Stomach (tissue), 9 donors: ENCODE results near the gene COG2. TPM values are rescaled to one million over a fixed set of nuclear protein-coding genes. Genes with fewer than 3 reads are reported as not detected.
"Not testable (repeated sequence)": the region's sequence is repeated elsewhere in the genome, so short reads cannot be mapped to it uniquely, and the experiment has no call there.

Experiments
- DNase-seq, 2 donors: peaks; one replicate each; pipeline versions ENCODE4 v3.0.0 to v3.0.0-alpha.2; 2013 to 2019
- H3K27ac ChIP-seq, 5 donors: fragments of 200-600 bp in 4 of 5; sonication (generic) in 4 of 5; one replicate each; pipeline ENCODE4 v1.5.1; 2013 to 2019; ENCODE audit warnings: mild to moderate bottlenecking in 1 of 5, moderate library complexity in 1 of 5
- H3K27me3 ChIP-seq, 3 donors: fragments of 200-600 bp; sonication (generic); one replicate each; pipeline ENCODE4 v1.5.1; 2017 to 2019; ENCODE audit warnings: mixed run types in 1 of 3
- H3K36me3 ChIP-seq, 4 donors: fragments of 200-600 bp; sonication (generic); 1 replicate in 3 of 4; 2 replicates in 1 of 4; pipeline ENCODE4 v1.5.1; 2016 to 2019
- H3K4me1 ChIP-seq, 4 donors: fragments of 200-600 bp; sonication (generic); one replicate each; pipeline ENCODE4 v1.5.1; 2016 to 2019
- H3K4me3 ChIP-seq, 4 donors: fragments of 200-600 bp; sonication (generic) in 3 of 4; one replicate each; pipeline ENCODE4 v1.5.1; 2016 to 2019; ENCODE audit warnings: mild to moderate bottlenecking in 1 of 4
- H3K9me3 ChIP-seq, 4 donors: fragments of 200-600 bp; sonication (generic); one replicate each; pipeline ENCODE4 v1.5.1; 2016 to 2019
- CTCF ChIP-seq, 7 experiments: fragments of 450-650 bp in 4 of 7; fragments of 200-600 bp in 3 of 7; sonication (generic) in 3 of 7; IDR thresholded peaks; one replicate each; pipeline ENCODE4 v1.5.1; 2016 to 2019; ENCODE audit warnings: antibody characterized with exemption in 7 of 7, control low read depth in 2 of 7, mild to moderate bottlenecking in 1 of 7
- EP300 ChIP-seq: sonication (generic); formaldehyde crosslinking; IDR thresholded peaks from one replicate; pipeline ENCODE4 v1.6.1; 2017; ENCODE audit warnings: antibody characterized with exemption
- POLR2A ChIP-seq, 4 donors: fragments of 450-650 bp; IDR thresholded peaks; one replicate each; pipeline ENCODE4 v1.6.1; 2016; ENCODE audit warnings: antibody characterized with exemption in 4 of 4, control low read depth in 2 of 4, mild to moderate bottlenecking in 1 of 4, moderate library complexity in 1 of 4
- POLR2AphosphoS5 ChIP-seq, 3 donors: sonication (generic); formaldehyde crosslinking; IDR thresholded peaks; one replicate each; pipeline ENCODE4 v1.6.1; 2016; ENCODE audit warnings: antibody characterized with exemption in 3 of 3
- WGBS, 5 donors: extraction: QIAGEN DNeasy Blood & Tissue Kit in 3 of 5; methylation state at CpG; one replicate each; pipeline versions ENCODE4 v1.1.5 to v1.1.7; 2013 to 2018; 5-methylcytosine and 5-hydroxymethylcytosine counted together
- intact Hi-C: fragments of 100-400 bp; cut with DNase I; formaldehyde crosslinking; loops from one replicate; pipeline ENCODE4 v1.15.1; 2023; ENCODE audit warnings: low total_unique reads
- polyA plus RNA-seq, 3 donors: library from polyadenylated mRNA; stranded (reverse); fragments of 200-250 nt; gene quantifications; one replicate each; pipeline ENCODE4 v1.2.3, GENCODE V29; 2013
- total RNA-seq, 5 donors: library from RNA; depleted of rRNA; stranded (reverse); fragments of >200 nt; gene quantifications; one replicate each; pipeline versions ENCODE4 v1.1.0 to v1.2.3, GENCODE V29; 2014 to 2016
- donor health status: healthy with polysubstance abuse.
- donor health status: Bipolar disorder and iron deficiency.
- donor health status: healthy.

The COG2 gene
- total and polyA plus RNA-seq, 8 donors = 8.9 to 51.3 (median 20.7) TPM

GRCh38 chr1:230713547-230713914 lies 71.2 kb downstream of the COG2 start:
- intact Hi-C loops = no loop called here
- Histone ChIP-seq H3K27ac (peak overlapping the region in 2 of 5 donors; percentile 9 to 25), H3K9me3 (no peaks in the 10 kb centered on the region), H3K4me3 (no peak overlapping the region), H3K4me1 (peaks cover 0 to 14% (median 12%) of the 10 kb centered on the region in 4 donors), H3K36me3 (no peaks in the 10 kb centered on the region), H3K27me3 (no peaks in the 10 kb centered on the region)
- TF ChIP-seq CTCF (IDR thresholded peaks at IDR 0.05) = no peak
- no peak for TF ChIP-seq POLR2A (IDR thresholded peaks at IDR 0.05)
- no peak for TF ChIP-seq EP300
- TF ChIP-seq POLR2AphosphoS5 (IDR thresholded peaks at IDR 0.05) = no peak
- 66 to 88% (median 84%) methylated on average over 8 of the region's 8 CpGs for WGBS, 5 donors
- DNase-seq = no peak

GRCh38 chr1:230713915-230714764 lies 71.9 kb downstream of the COG2 start, which contains the start of gene AGT:
Gene AGT (minus strand): TSS chr1:230714122. CDS start chr1:230710823, 3,299 bp downstream.
- Histone ChIP-seq H3K9me3 (no peaks in the 10 kb centered on the region), H3K4me3 (no peak within 1 kb of the TSS), H3K4me1 (peaks cover 0 to 14% (median 12%) of the 10 kb centered on the region in 4 donors), H3K27me3 (no peaks in the 10 kb centered on the region), H3K27ac (peak within 1 kb of the TSS in 3 of 5 donors; percentile 9 to 25 (median 23)), H3K36me3 (no peaks in the 10 kb centered on the region)
- DNase-seq = peak; percentile 66 to 85
- TF ChIP-seq POLR2A (IDR thresholded peaks at IDR 0.05) (no peak), POLR2AphosphoS5 (IDR thresholded peaks at IDR 0.05) (peak in 1 of 3 donors; percentile 55), CTCF (IDR thresholded peaks at IDR 0.05) (no peak)
- intact Hi-C loops = no loop called here
- 33 to 41% (median 37%) methylated on average over 17 to 24 of the region's 24 CpGs for WGBS, 5 donors

- no peaks in the 10 kb centered on the region for H3K36me3 ChIP-seq
- DNase-seq = no peak
- H3K27ac ChIP-seq = no peak overlapping the region
- intact Hi-C loops = no loop called here
- H3K4me1 ChIP-seq = peaks cover 0 to 14% (median 12%) of the 10 kb centered on the region in 4 donors
- TF ChIP-seq POLR2A (IDR thresholded peaks at IDR 0.05) (no peak), CTCF (IDR thresholded peaks at IDR 0.05) (no peak), POLR2AphosphoS5 (IDR thresholded peaks at IDR 0.05) (no peak), EP300 (no peak)
- WGBS, 5 donors = 80 to 92% (median 85%) methylated on average over 3 of the region's 3 CpGs
- no peak overlapping the region for H3K4me3 ChIP-seq
- H3K9me3 ChIP-seq = no peaks in the 10 kb centered on the region
- no peaks in the 10 kb centered on the region for H3K27me3 ChIP-seq
These were observed 73.2 kb downstream of the COG2 start for GRCh38 chr1:230715510-230715909.

- H3K9me3 ChIP-seq, H3K36me3 ChIP-seq, H3K4me3 ChIP-seq, DNase-seq, H3K27ac ChIP-seq, H3K27me3 ChIP-seq, intact Hi-C loops: not testable (repeated sequence)
- H3K4me1 ChIP-seq = peaks cover 0 to 14% (median 12%) of the 10 kb centered on the region in 4 donors
- WGBS, 5 donors = 60 to 92% (median 73%) methylated on average over 3 of the region's 3 CpGs
These were observed 74.2 kb downstream of the COG2 start for GRCh38 chr1:230716453-230716852.

GRCh38 chr1:230717251-230717650 lies 75.0 kb downstream of the COG2 start:
- H3K36me3 ChIP-seq = no peaks in the 10 kb centered on the region
- no peak overlapping the region for H3K27ac ChIP-seq
- no peaks in the 10 kb centered on the region for H3K27me3 ChIP-seq
- DNase-seq = no peak
- no peak overlapping the region for H3K4me3 ChIP-seq
- H3K9me3 ChIP-seq = peaks cover 0 to 8% (median 3%) of the 10 kb centered on the region in 4 donors
- intact Hi-C loops = no loop called here
- 57 to 80% (median 67%) methylated on average over 1 of the region's 1 CpG for WGBS, 5 donors
- TF ChIP-seq POLR2AphosphoS5 (IDR thresholded peaks at IDR 0.05) = no peak
- peaks cover 0 to 14% (median 12%) of the 10 kb centered on the region in 4 donors for H3K4me1 ChIP-seq

GRCh38 chr1:230721849-230722522 lies 79.7 kb downstream of the COG2 start:
- H3K4me3 ChIP-seq, DNase-seq, H3K4me1 ChIP-seq, intact Hi-C loops, H3K27me3 ChIP-seq, H3K36me3 ChIP-seq, H3K27ac ChIP-seq: not testable (repeated sequence)
- peaks cover 0 to 12% (median 6%) of the 10 kb centered on the region in 4 donors for H3K9me3 ChIP-seq
- WGBS, 5 donors = 86 to 95% (median 91%) methylated on average over 3 of the region's 3 CpGs
